Stimulated activated CD4-positive, alpha-beta T cell treated with anti-CD3 and anti-CD28 coated beads, Interleukin-4, amount 100 ng/mL, for 48 hours (primary cell): ENCODE results near the gene PITPNC1.
"Not testable (repeated sequence)": the region's sequence is repeated elsewhere in the genome, so short reads cannot be mapped to it uniquely, and the experiment has no call there.

Source experiments
- DNase-seq, 2 donors: peaks; one replicate each; pipeline ENCODE4 v3.0.0-alpha.2; 2020; ENCODE audit warnings: low read depth in 2 of 2

The PITPNC1 gene

GRCh38 chr17:67687511-67687910 lies 310.4 kb downstream of the PITPNC1 start:
- no peak for DNase-seq

- DNase-seq, result peak; percentile 16 to 28
These were observed 312.6 kb downstream of the PITPNC1 start for GRCh38 chr17:67689534-67690177.

- no peak for DNase-seq
These were observed 316.7 kb downstream of the PITPNC1 start for GRCh38 chr17:67693811-67694210.

GRCh38 chr17:67696347-67696746 lies 319.3 kb downstream of the PITPNC1 start:
- no peak for DNase-seq

GRCh38 chr17:67696853-67697498 lies 319.9 kb downstream of the PITPNC1 start:
- no peak for DNase-seq

- DNase-seq, result no peak
These were observed 323.1 kb downstream of the PITPNC1 start for GRCh38 chr17:67700037-67700724.

GRCh38 chr17:67700725-67701119 lies 323.6 kb downstream of the PITPNC1 start:
- no peak for DNase-seq

GRCh38 chr17:67702861-67703260 lies 325.8 kb downstream of the PITPNC1 start:
- DNase-seq, result not testable (repeated sequence)

GRCh38 chr17:67707442-67707841 lies 330.4 kb downstream of the PITPNC1 start:
- DNase-seq, result no peak

- no peak for DNase-seq
These were observed 331.3 kb downstream of the PITPNC1 start for GRCh38 chr17:67708378-67708777.

GRCh38 chr17:67711916-67712315 lies 334.8 kb downstream of the PITPNC1 start:
- no peak for DNase-seq

GRCh38 chr17:67712375-67712774 lies 335.3 kb downstream of the PITPNC1 start:
- DNase-seq, result no peak

GRCh38 chr17:67713169-67713568 lies 336.1 kb downstream of the PITPNC1 start:
- DNase-seq, result no peak

- no peak for DNase-seq
These were observed 339.3 kb downstream of the PITPNC1 start for GRCh38 chr17:67716405-67716798.

GRCh38 chr17:67717192-67717623 lies 340.1 kb downstream of the PITPNC1 start:
- DNase-seq, result no peak

- DNase-seq, result peak; percentile 98 to 99
These were observed 340.7 kb downstream of the PITPNC1 start, which contains the start of gene NOL11 for GRCh38 chr17:67717624-67718324. Gene NOL11, plus strand, starts transcription at chr17:67717936. Its CDS starts 12 bp downstream, at chr17:67717948.

GRCh38 chr17:67718325-67718941 lies 341.4 kb downstream of the PITPNC1 start:
- peak in 1 of 2 donors; percentile 11 for DNase-seq

- no peak for DNase-seq
These were observed 348.3 kb downstream of the PITPNC1 start for GRCh38 chr17:67725373-67725791.

- DNase-seq, result no peak
These were observed 348.7 kb downstream of the PITPNC1 start for GRCh38 chr17:67725807-67726206.

- not testable (repeated sequence) for DNase-seq
These were observed 350.3 kb downstream of the PITPNC1 start for GRCh38 chr17:67727152-67728039.

- no peak for DNase-seq
These were observed 352.8 kb downstream of the PITPNC1 start for GRCh38 chr17:67729903-67730302.
